GM12878 (cell line): Measurements from ENCODE around the gene CDC25A. TPM values are rescaled to one million over a fixed set of nuclear protein-coding genes. Genes with fewer than 3 reads are reported as not detected.

ENCODE experiments used
- ATAC-seq: fragments of 200-7000 bp; cut with Tn5 transposase; 3 replicates; pipeline ENCODE4 v1.9.1; 2020; ENCODE audit warnings: mild to moderate bottlenecking, moderate library complexity
- BruUV-seq: library from RNA; stranded (reverse); fragments of 400-500 nt; replicated peaks from 2 replicates; lab custom pipeline; 2021; lab: Mats Ljungman, UMichigan
- CTCF ChIA-PET: fragments of 300-600 bp; sonication (Branson Sonifier 250); formaldehyde crosslinking; extraction: SDS; loops from one replicate; lab custom pipeline; 2021; ENCODE audit warnings: inconsistent platforms; lab: Yijun Ruan, JAX
- POLR2A ChIA-PET: fragments of 350-600 bp; formaldehyde crosslinking; extraction: SDS; loops from one replicate; lab custom pipeline; 2021; ENCODE audit warnings: inconsistent platforms; lab: Charles Lee
- RAD21 ChIA-PET: fragments of 300-600 bp; sonication (Branson Sonifier 250); formaldehyde crosslinking; loops from one replicate; lab custom pipeline; 2023; ENCODE audit warnings: antibody characterized with exemption; ENCODE audit not compliant: unreplicated experiment; lab: Charles Lee
- SMC1A ChIA-PET: fragments of 300-600 bp; sonication (Branson Sonifier 250); formaldehyde crosslinking; loops from one replicate; lab custom pipeline; 2023; ENCODE audit not compliant: unreplicated experiment, uncharacterized antibody; lab: Charles Lee
- DNase-seq: peaks from one replicate; pipeline ENCODE4 v3.0.0-alpha.2; 2011; ENCODE audit warnings: low read depth, low spot score
- FAIRE-seq: peaks from 3 replicates; lab custom pipeline; 2011; peaks lifted over from hg19 to GRCh38; lab: Jason Lieb, UNC
- H2AFZ ChIP-seq: 2 replicates; pipeline ENCODE4 v1.6.0; 2011; ENCODE audit warnings: low read depth, low read length, control low read depth; ENCODE audit not compliant: control insufficient read depth
- H3K27ac ChIP-seq: 2 replicates; pipeline ENCODE4 v1.5.1; 2011; ENCODE audit warnings: control low read depth; ENCODE audit not compliant: control insufficient read depth, insufficient read depth
- H3K27me3 ChIP-seq, 2 experiments: replicated peaks in 1 of 2; 2 replicates each; pipeline versions ENCODE4 v1.6.0 to v1.6.1; 2011; ENCODE audit warnings: low read length in 1 of 2; ENCODE audit not compliant: control insufficient read depth in 2 of 2, insufficient read depth in 2 of 2
- H3K36me3 ChIP-seq, 2 experiments: 2 replicates each; pipeline ENCODE4 v1.5.1; 2011; ENCODE audit warnings: low read length in 1 of 2; ENCODE audit not compliant: control insufficient read depth in 2 of 2, insufficient read depth in 2 of 2
- H3K4me1 ChIP-seq: 2 replicates; pipeline ENCODE4 v1.6.1; 2011; ENCODE audit warnings: mild to moderate bottlenecking, low read length, moderate library complexity, mixed read lengths; ENCODE audit not compliant: control insufficient read depth, insufficient read depth
- H3K4me2 ChIP-seq: 2 replicates; pipeline ENCODE4 v1.6.0; 2011; ENCODE audit warnings: control low read depth; ENCODE audit not compliant: control insufficient read depth, insufficient read depth
- H3K4me3 ChIP-seq: fragments of 200-600 bp; sonication (generic); 2 replicates; pipeline ENCODE4 v1.5.1; 2016
- H3K79me2 ChIP-seq: 2 replicates; pipeline ENCODE4 v1.6.0; 2011; ENCODE audit warnings: low read length; ENCODE audit not compliant: control insufficient read depth, insufficient read depth
- H3K9ac ChIP-seq: 2 replicates; pipeline ENCODE4 v1.8.0; 2011; ENCODE audit warnings: low read length, control low read depth, mixed read lengths; ENCODE audit not compliant: control insufficient read depth, insufficient read depth
- H3K9me3 ChIP-seq: replicated peaks from 3 replicates; pipeline ENCODE4 v1.5.1; 2011; ENCODE audit warnings: mild to moderate bottlenecking, low read length; ENCODE audit not compliant: control insufficient read depth, insufficient read depth
- H4K20me1 ChIP-seq: 2 replicates; pipeline ENCODE4 v1.6.0; 2011; ENCODE audit not compliant: control insufficient read depth, insufficient read depth
- BCL11A ChIP-seq: IDR thresholded peaks from 2 replicates; pipeline ENCODE4 v1.6.1; 2011; ENCODE audit warnings: low read depth, low read length
- BCLAF1 ChIP-seq: fragments of 450-650 bp; IDR thresholded peaks from 2 replicates; pipeline ENCODE4 v1.6.1; 2017; ENCODE audit warnings: antibody characterized with exemption, mild to moderate bottlenecking, moderate library complexity
- CEBPZ ChIP-seq: fragments of 150-350 bp; IDR thresholded peaks from 2 replicates; pipeline ENCODE4 v1.6.1; 2016; ENCODE audit warnings: low read depth, low read length
- CREM ChIP-seq: IDR thresholded peaks from 2 replicates; pipeline ENCODE4 v1.6.1; 2014; ENCODE audit warnings: antibody characterized with exemption, low read depth
- PAX5 ChIP-seq: IDR thresholded peaks from 2 replicates; pipeline ENCODE4 v1.6.1; 2011; ENCODE audit warnings: low read depth, low read length, borderline replicate concordance
- POLR2AphosphoS5 ChIP-seq: IDR thresholded peaks from 2 replicates; pipeline ENCODE4 v1.6.1; 2011; ENCODE audit warnings: mild to moderate bottlenecking, low read length, inconsistent platforms
- SMC3 ChIP-seq: IDR thresholded peaks from 2 replicates; pipeline ENCODE4 v1.6.1; 2011; ENCODE audit warnings: low read length, improper control_type of control experiment, borderline replicate concordance
- ZZZ3 ChIP-seq: IDR thresholded peaks from 2 replicates; pipeline ENCODE4 v1.6.1; 2011; ENCODE audit warnings: low read depth; ENCODE audit not compliant: control insufficient read depth, insufficient read length
- WGBS: methylation state at CpG from one replicate; pipeline ENCODE4 v1.1.6; 2016; ENCODE audit warnings: low lambda C conversion rate; ENCODE audit not compliant: insufficient replicate concordance, insufficient coverage; ENCODE audit errors: missing lambda C conversion rate; 5-methylcytosine and 5-hydroxymethylcytosine counted together
- in situ Hi-C: fragments of 300-500 bp; cut with MboI; formaldehyde crosslinking; loops from 9 replicates; pipeline ENCODE4 v1.14.3; 2018; ENCODE audit warnings: mixed read lengths
- intact Hi-C: fragments of 100-400 bp; cut with micrococcal nuclease; formaldehyde crosslinking; loops from one replicate; pipeline ENCODE4 v1.14.2; 2022; ENCODE audit not compliant: unreplicated experiment
- polyA plus RNA-seq, 11 experiments: library from polyadenylated mRNA; depleted of rRNA in 4 of 11; unstranded in 6 of 11; stranded (reverse) in 5 of 11; fragments of >200 nt; fragmentation: Nextera tagmentation in 4 of 11; fragmentation: Illumina TruSeq in 1 of 11; extraction: Ambion mirVana in 4 of 11; extraction: Trizol in 1 of 11; gene quantifications; 1 replicate in 1 of 11; 2 replicates in 10 of 11; pipeline versions ENCODE4 v1.2.1 to v1.2.3, GENCODE V29; 2011 to 2016; ENCODE audit warnings: inconsistent platforms in 2 of 11, missing spikeins in 2 of 11, low read depth in 1 of 11
- total RNA-seq, 4 experiments: library from RNA; depleted of rRNA in 3 of 4; stranded (reverse); fragments of >200 nt in 3 of 4; fragmentation: Illumina TruSeq in 1 of 4; extraction: Trizol in 1 of 4; gene quantifications; 2 replicates each; pipeline versions ENCODE4 v1.2.1 to v1.2.3, GENCODE V29; 2013 to 2021
- TF ChIP-seq, protein P1 (sequence below): IDR thresholded peaks from 2 replicates; pipeline ENCODE4 v1.6.1; 2011; ENCODE audit warnings: borderline replicate concordance, low read depth, mild to moderate bottlenecking, moderate library complexity, low read length; ENCODE audit not compliant: insufficient read depth, poor library complexity, severe bottlenecking
- TF ChIP-seq, protein P2 (sequence below): fragments of 450-650 bp; IDR thresholded peaks from 2 replicates; pipeline ENCODE4 v1.6.1; 2016; ENCODE audit warnings: mild to moderate bottlenecking

The CDC25A gene
- total and polyA plus RNA-seq, 10 of the 15 experiments (the other 5 are each of a cell fraction or from before 2014, with no cell fraction given), result 2.9 to 36.6 (median 26.9) TPM

GRCh38 chr3:48118928-48119327, 69.3 kb downstream of the CDC25A start:
- Histone ChIP-seq H4K20me1 (no peaks in the 10 kb centered on the region), H3K36me3 (no peaks in the 10 kb centered on the region), H3K27ac (no peak overlapping the region), H3K4me2 (no peak overlapping the region), H2AFZ (no peak overlapping the region)
- in situ Hi-C loops, result no loop called here
- no peak for DNase-seq
- TF ChIP-seq ZZZ3, result no peak
- TF ChIP-seq POLR2AphosphoS5, result no peak
- TF ChIP-seq PAX5, result no peak
- TF ChIP-seq CEBPZ, result no peak
- TF ChIP-seq BCL11A, result no peak
- TF ChIP-seq, protein P1, sequence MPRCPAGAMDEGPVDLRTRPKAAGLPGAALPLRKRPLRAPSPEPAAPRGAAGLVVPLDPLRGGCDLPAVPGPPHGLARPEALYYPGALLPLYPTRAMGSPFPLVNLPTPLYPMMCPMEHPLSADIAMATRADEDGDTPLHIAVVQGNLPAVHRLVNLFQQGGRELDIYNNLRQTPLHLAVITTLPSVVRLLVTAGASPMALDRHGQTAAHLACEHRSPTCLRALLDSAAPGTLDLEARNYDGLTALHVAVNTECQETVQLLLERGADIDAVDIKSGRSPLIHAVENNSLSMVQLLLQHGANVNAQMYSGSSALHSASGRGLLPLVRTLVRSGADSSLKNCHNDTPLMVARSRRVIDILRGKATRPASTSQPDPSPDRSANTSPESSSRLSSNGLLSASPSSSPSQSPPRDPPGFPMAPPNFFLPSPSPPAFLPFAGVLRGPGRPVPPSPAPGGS, result no peak
- TF ChIP-seq CREM, result no peak
- TF ChIP-seq BCLAF1, result no peak
- no peak for TF ChIP-seq SMC3
- TF ChIP-seq, protein P2, sequence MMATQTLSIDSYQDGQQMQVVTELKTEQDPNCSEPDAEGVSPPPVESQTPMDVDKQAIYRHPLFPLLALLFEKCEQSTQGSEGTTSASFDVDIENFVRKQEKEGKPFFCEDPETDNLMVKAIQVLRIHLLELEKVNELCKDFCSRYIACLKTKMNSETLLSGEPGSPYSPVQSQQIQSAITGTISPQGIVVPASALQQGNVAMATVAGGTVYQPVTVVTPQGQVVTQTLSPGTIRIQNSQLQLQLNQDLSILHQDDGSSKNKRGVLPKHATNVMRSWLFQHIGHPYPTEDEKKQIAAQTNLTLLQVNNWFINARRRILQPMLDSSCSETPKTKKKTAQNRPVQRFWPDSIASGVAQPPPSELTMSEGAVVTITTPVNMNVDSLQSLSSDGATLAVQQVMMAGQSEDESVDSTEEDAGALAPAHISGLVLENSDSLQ, result no peak
- TF ChIP-seq, all 136 proteins: peak for 0
- ChIA-PET CTCF (interaction anchor here (1.1 kb wide), 1 partner anchor 41 kb away, joined by 3 read pairs; no protein-coding TSS in a partner anchor), SMC1A (no interaction called here), RAD21 (no interaction called here), POLR2A (no interaction called here)
- Histone ChIP-seq H3K9ac (no peak overlapping the region), H3K79me2 (no peaks in the 10 kb centered on the region), H3K9me3 (no peaks in the 10 kb centered on the region), H3K4me3 (no peak overlapping the region), H3K4me1 (no peaks in the 10 kb centered on the region), H3K27me3 (no peaks in the 10 kb centered on the region)
- intact Hi-C loops, result no loop called here
- no TSS peak for BruUV-seq
- WGBS, result 91% methylated on average over 8 of the region's 8 CpGs
- ATAC-seq, result no peak
- no peak for FAIRE-seq
